ENCODE results near the gene PHEX. TPM values are rescaled to one million over a fixed set of nuclear protein-coding genes. Genes with fewer than 3 reads are reported as not detected.
"Not testable (repeated sequence)": the region's sequence is repeated elsewhere in the genome, so short reads cannot be mapped to it uniquely, and the experiment has no call there.

Gene PHEX
- total RNA-seq, 1 donor from 2014 or later: 0.49 TPM

DNA sequence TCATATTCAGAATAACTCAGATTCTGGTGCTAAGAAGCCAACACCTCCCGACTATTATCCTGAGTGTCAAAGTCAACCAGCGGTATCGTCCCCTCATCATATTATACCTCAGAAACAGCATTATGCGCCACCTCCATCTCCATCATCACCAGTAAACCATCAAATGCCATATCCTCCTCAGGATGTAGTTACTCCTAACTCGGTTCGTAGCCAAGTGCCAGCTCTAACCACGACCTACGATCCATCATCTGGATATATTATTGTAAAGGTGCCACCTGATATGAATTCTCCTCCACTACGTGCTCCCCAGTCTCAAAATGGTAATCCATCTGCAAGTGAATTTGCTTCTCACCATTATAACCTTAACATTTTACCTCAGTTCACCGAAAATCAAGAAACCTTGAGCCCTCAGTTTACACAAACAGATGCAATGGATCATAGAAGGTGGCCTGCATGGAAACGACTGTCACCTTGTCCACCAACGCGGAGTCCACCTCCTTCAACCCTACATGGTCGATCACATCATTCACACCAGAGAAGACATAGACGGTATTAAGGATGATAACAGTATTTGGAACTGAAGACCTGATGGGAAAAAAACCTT lies 241.7 kb downstream of the PHEX start:
- Histone ChIP-seq H3K36me3 (no peaks in the 10 kb centered on the region), H3K4me3 (no peak overlapping the region), H3K27ac (no peak overlapping the region), H3K27me3 (no peaks in the 10 kb centered on the region), H3K9me3 (no peaks in the 10 kb centered on the region), H3K4me1 (no peaks in the 10 kb centered on the region)
- no peak for DNase-seq (ENCODE audit: extremely low spot score in 2 of 2)
- intact Hi-C loops (cut with DNase I): no loop called here
- TF ChIP-seq, protein P1, sequence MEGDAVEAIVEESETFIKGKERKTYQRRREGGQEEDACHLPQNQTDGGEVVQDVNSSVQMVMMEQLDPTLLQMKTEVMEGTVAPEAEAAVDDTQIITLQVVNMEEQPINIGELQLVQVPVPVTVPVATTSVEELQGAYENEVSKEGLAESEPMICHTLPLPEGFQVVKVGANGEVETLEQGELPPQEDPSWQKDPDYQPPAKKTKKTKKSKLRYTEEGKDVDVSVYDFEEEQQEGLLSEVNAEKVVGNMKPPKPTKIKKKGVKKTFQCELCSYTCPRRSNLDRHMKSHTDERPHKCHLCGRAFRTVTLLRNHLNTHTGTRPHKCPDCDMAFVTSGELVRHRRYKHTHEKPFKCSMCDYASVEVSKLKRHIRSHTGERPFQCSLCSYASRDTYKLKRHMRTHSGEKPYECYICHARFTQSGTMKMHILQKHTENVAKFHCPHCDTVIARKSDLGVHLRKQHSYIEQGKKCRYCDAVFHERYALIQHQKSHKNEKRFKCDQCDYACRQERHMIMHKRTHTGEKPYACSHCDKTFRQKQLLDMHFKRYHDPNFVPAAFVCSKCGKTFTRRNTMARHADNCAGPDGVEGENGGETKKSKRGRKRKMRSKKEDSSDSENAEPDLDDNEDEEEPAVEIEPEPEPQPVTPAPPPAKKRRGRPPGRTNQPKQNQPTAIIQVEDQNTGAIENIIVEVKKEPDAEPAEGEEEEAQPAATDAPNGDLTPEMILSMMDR (IDR thresholded peaks at IDR 0.05): no peak
- no peak for TF ChIP-seq POLR2A (IDR thresholded peaks at IDR 0.05)

DNA sequence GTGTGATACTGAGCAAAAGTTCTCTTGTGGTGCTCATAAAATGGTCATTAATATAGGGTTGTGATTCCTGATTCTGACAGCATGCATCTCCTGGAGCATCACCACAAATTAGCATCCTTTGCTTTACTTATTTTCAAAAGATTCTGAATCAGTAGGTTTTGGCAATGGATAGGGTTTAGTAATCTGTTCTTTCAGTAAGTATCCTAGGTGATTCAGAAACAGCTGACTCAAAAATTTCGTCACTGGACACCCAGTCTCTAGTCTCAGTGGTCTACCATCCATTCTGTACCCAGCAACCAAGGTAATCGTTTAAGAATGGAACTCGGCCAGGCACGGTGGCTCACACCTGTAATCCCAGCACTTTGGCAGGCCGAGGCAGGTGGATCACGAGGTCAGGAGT lies 244.7 kb downstream of the PHEX start:
- no peaks in the 10 kb centered on the region for H3K27me3 ChIP-seq
- H3K27ac ChIP-seq: no peak overlapping the region
- intact Hi-C loops (cut with DNase I): no loop called here
- H3K9me3 ChIP-seq: no peaks in the 10 kb centered on the region
- no peak for DNase-seq (ENCODE audit: extremely low spot score in 2 of 2)
- no peaks in the 10 kb centered on the region for H3K36me3 ChIP-seq
- no peaks in the 10 kb centered on the region for H3K4me1 ChIP-seq
- TF ChIP-seq POLR2A (IDR thresholded peaks at IDR 0.05): no peak
- no peak overlapping the region for H3K4me3 ChIP-seq

DNA sequence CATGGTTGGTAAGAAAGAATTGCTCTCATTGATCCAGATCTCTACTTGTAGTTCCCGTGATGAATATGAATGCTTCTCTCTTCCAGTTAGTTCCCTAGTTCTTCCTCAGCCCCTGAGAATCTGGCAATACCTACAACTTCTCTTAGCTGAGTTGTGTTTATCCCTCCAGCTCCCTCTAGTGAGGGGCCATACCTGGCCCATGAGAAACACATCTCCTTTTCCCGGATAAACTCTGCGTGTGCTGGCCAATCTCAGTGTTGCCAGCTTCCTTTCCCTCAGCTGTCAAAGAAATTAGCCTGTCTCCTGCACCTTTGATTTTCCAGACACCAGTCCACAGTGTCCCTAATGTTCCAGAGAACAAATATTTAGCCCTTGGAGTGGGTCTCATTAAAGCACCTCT lies 246.2 kb downstream of the PHEX start:
- no peak for DNase-seq (ENCODE audit: extremely low spot score in 2 of 2)
- intact Hi-C loops (cut with DNase I): no loop called here
- Histone ChIP-seq H3K27me3 (no peaks in the 10 kb centered on the region), H3K9me3 (no peaks in the 10 kb centered on the region), H3K36me3 (no peaks in the 10 kb centered on the region), H3K4me3 (no peak overlapping the region), H3K27ac (no peak overlapping the region), H3K4me1 (no peaks in the 10 kb centered on the region)
- TF ChIP-seq POLR2A (IDR thresholded peaks at IDR 0.05): no peak
- TF ChIP-seq POLR2AphosphoS5 (IDR thresholded peaks at IDR 0.05; ENCODE audit: insufficient read depth in 1 of 2, low read depth in 1 of 2): no peak

DNA sequence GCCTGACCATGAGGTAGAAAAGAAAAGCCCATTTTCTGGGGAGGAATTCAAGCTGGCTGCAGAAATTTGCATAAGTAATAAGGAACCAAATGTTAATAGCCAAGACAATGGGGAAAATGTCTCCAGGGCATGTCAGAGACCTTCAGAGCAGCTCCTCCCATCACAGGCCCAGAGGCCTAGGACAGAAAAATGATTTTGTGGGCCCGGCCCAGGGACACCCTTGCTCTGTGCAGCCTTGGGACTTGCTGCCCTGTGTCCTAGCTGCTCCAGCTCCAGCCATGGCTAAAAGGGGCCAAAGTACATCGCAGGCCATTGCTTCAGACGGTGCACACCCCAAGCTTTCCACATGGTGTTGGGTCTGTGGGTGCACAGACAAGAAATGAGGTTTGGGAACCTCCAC lies 257.1 kb downstream of the PHEX start:
- H3K4me1 ChIP-seq; H3K36me3 ChIP-seq; H3K4me3 ChIP-seq; intact Hi-C loops (cut with DNase I); H3K27me3 ChIP-seq; H3K9me3 ChIP-seq; DNase-seq (ENCODE audit: extremely low spot score in 2 of 2); H3K27ac ChIP-seq: not testable (repeated sequence)

DNA sequence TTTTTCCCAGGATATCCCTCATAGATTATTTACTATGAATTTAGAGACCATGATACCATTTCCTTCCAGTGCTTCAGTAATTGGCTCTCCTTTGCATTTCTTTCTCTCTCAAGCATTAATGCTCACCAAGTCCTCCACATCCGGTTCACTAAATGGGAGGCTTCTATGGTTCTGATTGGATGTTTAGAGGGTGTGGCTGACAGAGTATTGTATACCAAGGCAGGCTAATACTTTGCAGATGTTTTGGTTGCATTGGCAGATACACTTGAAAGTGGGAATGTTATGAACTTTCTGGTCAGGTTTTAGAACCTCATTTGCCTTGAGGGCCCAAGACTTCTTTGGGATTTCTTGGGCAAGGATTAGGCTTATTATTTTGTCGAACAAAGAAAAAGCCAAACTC lies 264.7 kb downstream of the PHEX start:
- TF ChIP-seq POLR2A (IDR thresholded peaks at IDR 0.05) (no peak), POLR2AphosphoS5 (IDR thresholded peaks at IDR 0.05; ENCODE audit: insufficient read depth in 1 of 2, low read depth in 1 of 2) (no peak)
- TF ChIP-seq, protein P1 (IDR thresholded peaks at IDR 0.05): no peak
- Histone ChIP-seq H3K4me1 (no peaks in the 10 kb centered on the region), H3K4me3 (no peak overlapping the region), H3K27me3 (no peaks in the 10 kb centered on the region), H3K27ac (no peak overlapping the region), H3K36me3 (no peaks in the 10 kb centered on the region), H3K9me3 (no peaks in the 10 kb centered on the region)
- no peak for DNase-seq (ENCODE audit: extremely low spot score in 2 of 2)
- intact Hi-C loops (cut with DNase I): no loop called here

DNA sequence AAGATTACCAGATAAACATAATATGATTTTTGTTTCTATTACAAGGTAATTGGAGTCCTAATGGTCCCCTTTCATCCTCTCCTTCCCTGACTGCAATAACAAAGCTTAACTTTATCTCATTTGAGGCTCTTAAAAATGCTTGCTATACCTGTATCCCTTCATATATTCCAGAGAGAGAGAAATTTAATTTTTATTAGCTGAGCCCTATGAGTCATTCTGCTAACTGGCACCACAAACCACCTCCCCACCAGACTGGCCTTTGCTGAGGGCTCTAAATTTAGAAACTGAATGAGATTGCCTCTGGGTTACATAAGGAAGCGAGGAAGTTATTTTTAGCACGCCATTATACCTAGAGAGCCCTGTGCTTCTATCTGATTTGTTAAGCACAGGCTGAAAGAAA lies 268.0 kb downstream of the PHEX start:
- intact Hi-C loops (cut with DNase I): no loop called here
- Histone ChIP-seq H3K27me3 (no peaks in the 10 kb centered on the region), H3K4me3 (no peak overlapping the region), H3K36me3 (no peaks in the 10 kb centered on the region), H3K27ac (no peak overlapping the region), H3K9me3 (no peaks in the 10 kb centered on the region), H3K4me1 (no peaks in the 10 kb centered on the region)
- no peak for DNase-seq (ENCODE audit: extremely low spot score in 2 of 2)
- no peak for TF ChIP-seq POLR2A (IDR thresholded peaks at IDR 0.05)
- TF ChIP-seq, protein P1 (IDR thresholded peaks at IDR 0.05): no peak
- no peak for TF ChIP-seq POLR2AphosphoS5 (IDR thresholded peaks at IDR 0.05; ENCODE audit: insufficient read depth in 1 of 2, low read depth in 1 of 2)

Other genes starting within 250 kb of the PHEX start
- 9.3 TPM for gene MBTPS2, start 192.7 kb upstream of the PHEX start, total RNA-seq
- gene YY2, start 176.3 kb upstream of the PHEX start, total RNA-seq: 0.98 TPM
- 36.8 TPM for gene SMS, start 91.6 kb upstream of the PHEX start, total RNA-seq
- gene CBLL2, start 240.6 kb downstream of the PHEX start, total RNA-seq: not detected